K562 (cell line): ENCODE data around the gene PPP1R3C. TPM values are rescaled to one million over a fixed set of nuclear protein-coding genes. Genes with fewer than 3 reads are reported as not detected.

Experiments used
- CBX1 ChIP-seq: sonication (generic); IDR thresholded peaks from 2 replicates; pipeline ENCODE4 v1.6.1; 2016; ENCODE audit warnings: antibody characterized with exemption, low read depth, mild to moderate bottlenecking
- CBX3 ChIP-seq, 2 experiments: IDR thresholded peaks; 1 replicate in 1 of 2; 2 replicates in 1 of 2; pipeline ENCODE4 v1.6.1; 2012; ENCODE audit warnings: inconsistent platforms in 2 of 2, low read length in 2 of 2, borderline replicate concordance in 1 of 2, control low read depth in 1 of 2
- ELF2 ChIP-seq: fragments of 250-450 bp; sonication (Bioruptor Pico); IDR thresholded peaks from 2 replicates; pipeline ENCODE4 v1.5.0; 2021; ENCODE audit warnings: mild to moderate bottlenecking
- KDM5B ChIP-seq: fragments of 200-600 bp; sonication (generic); IDR thresholded peaks from 2 replicates; pipeline ENCODE4 v1.6.1; 2012; ENCODE audit warnings: low read depth, mild to moderate bottlenecking, moderate library complexity, low read length, control low read depth, inconsistent platforms; ENCODE audit not compliant: insufficient replicate concordance
- NFE2 ChIP-seq: IDR thresholded peaks from 2 replicates; pipeline ENCODE4 v1.6.1; 2014; ENCODE audit warnings: antibody characterized with exemption, low read depth
- NR2C1 ChIP-seq, 2 experiments: fragments of 450-650 bp; IDR thresholded peaks; 2 replicates each; pipeline ENCODE4 v1.6.1; 2017; ENCODE audit warnings: mild to moderate bottlenecking in 2 of 2, antibody characterized with exemption in 1 of 2, inconsistent platforms in 1 of 2, missing compliant biosample characterization in 1 of 2, missing genetic modification characterization in 1 of 2
- PHF8 ChIP-seq: fragments of 200-600 bp; sonication (generic); IDR thresholded peaks from 2 replicates; pipeline ENCODE4 v1.6.1; 2012; ENCODE audit warnings: mixed run types, mild to moderate bottlenecking, inconsistent platforms, low read length, moderate library complexity, borderline replicate concordance
- RAD21 ChIP-seq, 2 experiments: fragments of 250-450 bp in 1 of 2; fragments of 450-650 bp in 1 of 2; sonication (Bioruptor Pico) in 1 of 2; formaldehyde crosslinking in 1 of 2; IDR thresholded peaks in 1 of 2; conservative IDR thresholded peaks in 1 of 2; 2 replicates each; pipeline versions ENCODE4 v1.4.0 to v1.8.0; 2020 to 2022; ENCODE audit warnings: mild to moderate bottlenecking in 2 of 2, moderate library complexity in 1 of 2
- TCF3 ChIP-seq: sonication (generic); formaldehyde crosslinking; IDR thresholded peaks from 2 replicates; pipeline ENCODE4 v1.4.0; 2020; ENCODE audit warnings: mild to moderate bottlenecking, missing genetic modification reagents
- YY1 ChIP-seq, 3 experiments: IDR thresholded peaks; 2 replicates each; pipeline ENCODE4 v1.6.1; 2011; ENCODE audit warnings: low read length in 2 of 3, mild to moderate bottlenecking in 2 of 3, moderate library complexity in 2 of 3, borderline replicate concordance in 1 of 3, control low read depth in 1 of 3, low read depth in 1 of 3; ENCODE audit not compliant: insufficient read depth in 3 of 3, insufficient replicate concordance in 2 of 3, control insufficient read depth in 1 of 3, insufficient read length in 1 of 3; ENCODE audit errors: extremely low read depth in 1 of 3
- ZNF316 ChIP-seq: fragments of 450-650 bp; IDR thresholded peaks from 2 replicates; pipeline ENCODE4 v1.6.1; 2016
- ZNF583 ChIP-seq: fragments of 250-450 bp; sonication (Bioruptor Pico); IDR thresholded peaks from 2 replicates; pipeline ENCODE4 v1.4.0; 2020
- polyA plus RNA-seq, 8 experiments: library from polyadenylated mRNA; depleted of rRNA in 4 of 8; stranded (reverse) in 5 of 8; unstranded in 3 of 8; fragments of >200 nt; fragmentation: Nextera tagmentation in 2 of 8; fragmentation: Illumina TruSeq in 1 of 8; extraction: Ambion mirVana in 2 of 8; extraction: Trizol in 1 of 8; gene quantifications; 2 replicates each; pipeline versions ENCODE4 v1.2.1 to v1.2.3, GENCODE V29; 2011 to 2014; ENCODE audit warnings: inconsistent platforms in 1 of 8, missing spikeins in 1 of 8
- total RNA-seq, 7 experiments: library from RNA; depleted of rRNA in 6 of 7; stranded (reverse); fragments of >200 nt in 6 of 7; fragmentation: Illumina TruSeq in 2 of 7; extraction: Trizol in 2 of 7; gene quantifications; 2 replicates each; pipeline versions ENCODE4 v1.2.1 to v1.2.3, GENCODE V29; 2011 to 2021; ENCODE audit warnings: low replicate concordance in 1 of 7
- TF ChIP-seq, protein P1 (sequence below), 3 experiments: fragments of 200-800 bp in 1 of 3; fragments of 250-450 bp in 1 of 3; fragments of 450-650 bp in 1 of 3; sonication (Bioruptor Pico) in 1 of 3; sonication (Bioruptor generic) in 1 of 3; formaldehyde crosslinking in 1 of 3; IDR thresholded peaks; 2 replicates each; pipeline versions ENCODE4 v1.6.1 to v1.8.0; 2016 to 2022; ENCODE audit warnings: mild to moderate bottlenecking in 2 of 3, missing genetic modification characterization in 2 of 3, missing compliant biosample characterization in 1 of 3, moderate library complexity in 1 of 3
- TF ChIP-seq, protein P2 (sequence below), 2 experiments: fragments of 150-350 bp in 1 of 2; IDR thresholded peaks; 2 replicates each; pipeline ENCODE4 v1.6.1; 2012 to 2016; ENCODE audit warnings: low read depth in 2 of 2, low read length in 2 of 2, mild to moderate bottlenecking in 1 of 2, moderate library complexity in 1 of 2
- TF ChIP-seq, protein P3 (sequence below), 2 experiments: IDR thresholded peaks; 2 replicates each; pipeline ENCODE4 v1.6.1; 2011; ENCODE audit warnings: borderline replicate concordance in 1 of 2, control low read depth in 1 of 2, low read depth in 1 of 2, low read length in 1 of 2, mild to moderate bottlenecking in 1 of 2, mixed read lengths in 1 of 2, moderate library complexity in 1 of 2; ENCODE audit not compliant: insufficient read depth in 1 of 2, insufficient read length in 1 of 2, poor library complexity in 1 of 2, severe bottlenecking in 1 of 2; ENCODE audit errors: extremely low read depth in 1 of 2

Gene PPP1R3C
- total and polyA plus RNA-seq, 9 of the 15 experiments (the other 6 are each of a cell fraction or from before 2014, with no cell fraction given): 0.06 to 0.24 (median 0.12) TPM; not detected in 3

DNA sequence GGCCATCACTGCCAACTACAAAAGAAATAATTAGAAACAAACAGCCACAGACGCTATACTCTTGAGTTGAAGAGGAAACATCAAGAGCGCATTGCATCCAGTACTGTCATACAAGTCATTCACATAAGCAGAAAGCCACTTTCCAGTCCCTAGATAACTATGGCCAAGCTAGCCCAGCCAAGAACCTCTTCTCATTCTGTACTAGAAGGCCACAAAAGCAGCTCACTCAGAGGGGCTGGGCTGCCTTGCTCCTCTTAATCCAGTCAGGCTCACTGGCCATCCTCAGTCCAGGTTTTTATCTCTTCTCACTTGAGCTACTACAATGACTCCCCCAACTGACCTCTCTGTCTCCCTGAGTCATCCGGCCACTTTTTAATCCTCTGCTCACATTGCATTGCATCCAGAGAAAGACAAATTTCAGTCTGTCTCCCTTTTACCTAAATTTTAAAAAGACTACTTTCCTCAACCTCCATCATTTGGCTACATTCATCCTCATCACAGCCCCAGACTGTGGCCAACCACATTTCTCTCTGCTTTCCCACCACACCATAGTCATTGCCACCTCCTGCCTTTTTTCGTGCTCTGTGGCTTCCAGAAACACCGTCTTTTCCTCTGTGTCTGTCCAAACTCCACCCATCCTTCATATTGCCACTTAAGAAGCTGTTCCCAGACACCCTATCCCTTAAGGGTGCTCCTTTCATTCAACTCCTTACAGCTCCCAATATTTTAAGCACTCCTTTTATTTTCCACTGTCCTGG, 25.0 kb downstream of the PPP1R3C start (continued):
- TF ChIP-seq, protein P1, sequence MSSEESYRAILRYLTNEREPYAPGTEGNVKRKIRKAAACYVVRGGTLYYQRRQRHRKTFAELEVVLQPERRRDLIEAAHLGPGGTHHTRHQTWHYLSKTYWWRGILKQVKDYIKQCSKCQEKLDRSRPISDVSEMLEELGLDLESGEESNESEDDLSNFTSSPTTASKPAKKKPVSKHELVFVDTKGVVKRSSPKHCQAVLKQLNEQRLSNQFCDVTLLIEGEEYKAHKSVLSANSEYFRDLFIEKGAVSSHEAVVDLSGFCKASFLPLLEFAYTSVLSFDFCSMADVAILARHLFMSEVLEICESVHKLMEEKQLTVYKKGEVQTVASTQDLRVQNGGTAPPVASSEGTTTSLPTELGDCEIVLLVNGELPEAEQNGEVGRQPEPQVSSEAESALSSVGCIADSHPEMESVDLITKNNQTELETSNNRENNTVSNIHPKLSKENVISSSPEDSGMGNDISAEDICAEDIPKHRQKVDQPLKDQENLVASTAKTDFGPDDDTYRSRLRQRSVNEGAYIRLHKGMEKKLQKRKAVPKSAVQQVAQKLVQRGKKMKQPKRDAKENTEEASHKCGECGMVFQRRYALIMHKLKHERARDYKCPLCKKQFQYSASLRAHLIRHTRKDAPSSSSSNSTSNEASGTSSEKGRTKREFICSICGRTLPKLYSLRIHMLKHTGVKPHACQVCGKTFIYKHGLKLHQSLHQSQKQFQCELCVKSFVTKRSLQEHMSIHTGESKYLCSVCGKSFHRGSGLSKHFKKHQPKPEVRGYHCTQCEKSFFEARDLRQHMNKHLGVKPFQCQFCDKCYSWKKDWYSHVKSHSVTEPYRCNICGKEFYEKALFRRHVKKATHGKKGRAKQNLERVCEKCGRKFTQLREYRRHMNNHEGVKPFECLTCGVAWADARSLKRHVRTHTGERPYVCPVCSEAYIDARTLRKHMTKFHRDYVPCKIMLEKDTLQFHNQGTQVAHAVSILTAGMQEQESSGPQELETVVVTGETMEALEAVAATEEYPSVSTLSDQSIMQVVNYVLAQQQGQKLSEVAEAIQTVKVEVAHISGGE (CRISPR knock-in tag; IDR thresholded peaks at IDR 0.05): peak in 1 of 3 experiments; percentile 16; a peak in 2 of 6 replicates
- TF ChIP-seq KDM5B (peak; percentile 31), NR2C1 (IDR thresholded peaks at IDR 0.05) (0 out of 2 replicates have a peak, but pooled peaks have one; percentile 10), NR2C1 (tag; IDR thresholded peaks at IDR 0.05) (0 out of 2 replicates have a peak, but pooled peaks have one; percentile 28), ZNF316 (peak; percentile 72), ZNF583 (0 out of 2 replicates have a peak, but pooled peaks have one; percentile 14), YY1 (IDR thresholded peaks at IDR 0.05; ENCODE audit: borderline replicate concordance in 1 of 3, control insufficient read depth in 1 of 3, extremely low read depth in 1 of 3, insufficient read depth in 3 of 3, insufficient read length in 1 of 3, insufficient replicate concordance in 2 of 3, low read depth in 1 of 3, low read length in 2 of 3) (peak in 1 of 3 experiments; percentile 34), PHF8 (no peak; the same call in 1 of the 2 replicates), NFE2 (peak; percentile 85), CBX1 (no peak; the same call in 1 of the 2 replicates), RAD21 (CRISPR knock-in tag; conservative IDR thresholded peaks at IDR 0.05 in 1 of 2, IDR thresholded peaks at IDR 0.05 in 1 of 2) (peak in 1 of 2 experiments; percentile 49; a peak in 3 of 4 replicates), TCF3 (CRISPR knock-in tag) (peak; percentile 65), CBX3 (IDR thresholded peaks at IDR 0.05; ENCODE audit: borderline replicate concordance in 1 of 2, low read length in 2 of 2) (peak in 1 of 2 experiments; percentile 89; a peak in 1 of 3 replicates), ELF2 (CRISPR knock-in tag) (no peak)
- TF ChIP-seq, protein P2, sequence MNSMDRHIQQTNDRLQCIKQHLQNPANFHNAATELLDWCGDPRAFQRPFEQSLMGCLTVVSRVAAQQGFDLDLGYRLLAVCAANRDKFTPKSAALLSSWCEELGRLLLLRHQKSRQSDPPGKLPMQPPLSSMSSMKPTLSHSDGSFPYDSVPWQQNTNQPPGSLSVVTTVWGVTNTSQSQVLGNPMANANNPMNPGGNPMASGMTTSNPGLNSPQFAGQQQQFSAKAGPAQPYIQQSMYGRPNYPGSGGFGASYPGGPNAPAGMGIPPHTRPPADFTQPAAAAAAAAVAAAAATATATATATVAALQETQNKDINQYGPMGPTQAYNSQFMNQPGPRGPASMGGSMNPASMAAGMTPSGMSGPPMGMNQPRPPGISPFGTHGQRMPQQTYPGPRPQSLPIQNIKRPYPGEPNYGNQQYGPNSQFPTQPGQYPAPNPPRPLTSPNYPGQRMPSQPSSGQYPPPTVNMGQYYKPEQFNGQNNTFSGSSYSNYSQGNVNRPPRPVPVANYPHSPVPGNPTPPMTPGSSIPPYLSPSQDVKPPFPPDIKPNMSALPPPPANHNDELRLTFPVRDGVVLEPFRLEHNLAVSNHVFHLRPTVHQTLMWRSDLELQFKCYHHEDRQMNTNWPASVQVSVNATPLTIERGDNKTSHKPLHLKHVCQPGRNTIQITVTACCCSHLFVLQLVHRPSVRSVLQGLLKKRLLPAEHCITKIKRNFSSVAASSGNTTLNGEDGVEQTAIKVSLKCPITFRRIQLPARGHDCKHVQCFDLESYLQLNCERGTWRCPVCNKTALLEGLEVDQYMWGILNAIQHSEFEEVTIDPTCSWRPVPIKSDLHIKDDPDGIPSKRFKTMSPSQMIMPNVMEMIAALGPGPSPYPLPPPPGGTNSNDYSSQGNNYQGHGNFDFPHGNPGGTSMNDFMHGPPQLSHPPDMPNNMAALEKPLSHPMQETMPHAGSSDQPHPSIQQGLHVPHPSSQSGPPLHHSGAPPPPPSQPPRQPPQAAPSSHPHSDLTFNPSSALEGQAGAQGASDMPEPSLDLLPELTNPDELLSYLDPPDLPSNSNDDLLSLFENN (IDR thresholded peaks at IDR 0.05; ENCODE audit: low read depth in 2 of 2, low read length in 2 of 2): no peak
- TF ChIP-seq, protein P3, sequence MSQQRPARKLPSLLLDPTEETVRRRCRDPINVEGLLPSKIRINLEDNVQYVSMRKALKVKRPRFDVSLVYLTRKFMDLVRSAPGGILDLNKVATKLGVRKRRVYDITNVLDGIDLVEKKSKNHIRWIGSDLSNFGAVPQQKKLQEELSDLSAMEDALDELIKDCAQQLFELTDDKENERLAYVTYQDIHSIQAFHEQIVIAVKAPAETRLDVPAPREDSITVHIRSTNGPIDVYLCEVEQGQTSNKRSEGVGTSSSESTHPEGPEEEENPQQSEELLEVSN (IDR thresholded peaks at IDR 0.05; ENCODE audit: borderline replicate concordance in 1 of 2, extremely low read depth in 1 of 2, insufficient read depth in 1 of 2, insufficient read length in 1 of 2, low read depth in 1 of 2, low read length in 1 of 2, poor library complexity in 1 of 2, severe bottlenecking in 1 of 2): peak in 1 of 2 experiments; percentile 24
